GM18907 (cell line): ENCODE measurements around the gene RBM20.

Experiments used
- ATAC-seq: cut with Tn5 transposase; IDR thresholded peaks from one replicate; pipeline ENCODE4 v1.9.1; 2021; ENCODE audit warnings: mild to moderate bottlenecking, moderate library complexity; ENCODE audit not compliant: unreplicated experiment

Gene RBM20

DNA sequence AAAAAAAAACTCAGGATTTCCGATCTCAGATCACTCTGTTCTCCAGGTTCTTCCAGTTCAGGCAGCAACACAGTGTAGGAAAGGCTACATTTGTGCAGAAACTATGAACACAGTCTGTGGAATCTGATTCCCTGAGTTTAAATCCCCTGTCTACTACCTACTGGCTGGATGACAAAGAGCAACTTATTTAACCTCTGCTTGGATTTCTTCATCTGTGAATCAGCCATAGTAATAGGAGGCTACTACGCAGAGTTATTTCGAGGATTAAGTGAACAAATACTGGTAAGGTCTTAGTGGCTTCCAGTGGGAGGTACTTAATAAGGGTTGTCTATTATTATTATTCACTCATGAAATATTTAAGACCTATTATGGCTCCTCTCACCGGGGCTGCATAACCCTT lies 183.3 kb downstream of the RBM20 start:
- no peak for ATAC-seq

DNA sequence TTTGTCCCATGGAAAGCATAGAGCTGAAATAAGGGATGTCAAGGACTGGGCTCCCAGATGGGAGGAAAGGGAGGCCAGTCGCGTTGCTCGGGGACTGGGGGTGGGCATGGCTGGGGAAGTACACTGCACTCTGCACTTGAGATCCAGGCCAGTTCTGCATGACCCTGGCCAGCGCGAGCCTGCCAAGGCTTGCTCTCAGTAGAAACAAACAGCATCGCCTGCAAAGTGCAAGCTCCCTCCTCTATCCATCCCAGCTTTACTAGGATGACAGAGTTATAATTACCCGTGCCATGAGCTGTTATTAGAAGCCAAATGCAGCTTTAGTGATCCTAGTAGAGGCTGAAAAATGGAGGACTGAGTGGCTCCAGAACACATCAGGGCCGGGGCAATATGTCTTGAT lies 183.7 kb downstream of the RBM20 start:
- ATAC-seq: no peak

DNA sequence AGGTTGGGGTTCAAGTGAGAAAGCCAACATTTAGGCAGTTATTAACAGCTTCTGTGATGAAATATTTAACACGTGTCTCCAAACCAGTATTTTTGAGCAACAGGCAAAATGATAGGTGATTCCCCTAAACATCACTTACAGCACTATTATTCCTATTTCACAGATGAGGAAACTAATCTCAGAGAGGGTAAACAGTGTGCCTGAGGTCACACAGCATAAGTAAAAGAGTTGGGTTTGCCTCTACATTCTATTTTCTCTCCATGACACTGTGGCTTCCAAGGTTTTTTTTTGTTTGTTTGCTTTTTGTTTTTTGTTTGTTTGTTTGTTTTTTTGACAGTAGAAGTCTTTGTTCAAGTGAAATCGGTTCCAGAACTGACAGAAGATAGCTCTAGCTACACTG lies 184.4 kb downstream of the RBM20 start:
- ATAC-seq: no peak

GRCh38 chr10:110829721-110830410 lies 185.7 kb downstream of the RBM20 start:
- ATAC-seq: no peak

- no peak for ATAC-seq
Observed at GRCh38 chr10:110833234-110833940, 189.3 kb downstream of the RBM20 start.

GRCh38 chr10:110833941-110834628 lies 189.9 kb downstream of the RBM20 start:
- no peak for ATAC-seq

DNA sequence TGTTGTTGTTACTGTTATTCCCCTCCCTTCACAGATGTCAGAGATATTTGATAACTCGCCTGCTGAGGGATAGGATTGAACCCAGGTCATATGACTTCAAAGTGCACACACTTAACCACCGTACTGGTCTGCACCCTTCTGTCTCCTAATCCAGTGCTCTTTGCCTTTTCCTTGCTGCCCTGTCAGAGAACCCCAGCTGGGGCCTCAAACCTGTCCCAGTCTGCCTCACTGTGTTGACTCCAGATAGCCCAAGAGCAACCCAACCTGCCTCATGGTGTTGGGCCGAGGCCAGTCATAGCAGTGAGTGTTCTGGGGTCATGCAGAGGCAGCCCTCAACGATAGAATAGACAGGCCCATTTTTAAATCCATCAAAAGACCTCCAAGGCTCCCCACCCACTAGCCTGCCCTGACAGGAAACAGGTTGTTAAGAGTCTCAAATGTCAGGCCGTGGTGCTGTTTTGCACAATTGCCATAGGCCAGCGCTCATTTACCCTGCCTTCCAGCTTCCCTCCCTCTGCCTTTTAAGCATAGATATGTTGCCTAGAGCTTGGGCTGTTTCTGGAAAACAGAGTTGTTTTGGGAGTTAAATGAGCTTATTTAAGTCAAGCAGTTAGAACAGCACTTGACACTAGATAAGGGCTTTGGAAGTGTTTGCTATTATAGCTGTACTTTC lies 190.6 kb downstream of the RBM20 start:
- no peak for ATAC-seq

- no peak for ATAC-seq
Observed at GRCh38 chr10:110835841-110836240, 191.7 kb downstream of the RBM20 start.

GRCh38 chr10:110836706-110837105 lies 192.6 kb downstream of the RBM20 start:
- no peak for ATAC-seq

- ATAC-seq: no peak
Observed at GRCh38 chr10:110837418-110838171, 193.5 kb downstream of the RBM20 start.

DNA sequence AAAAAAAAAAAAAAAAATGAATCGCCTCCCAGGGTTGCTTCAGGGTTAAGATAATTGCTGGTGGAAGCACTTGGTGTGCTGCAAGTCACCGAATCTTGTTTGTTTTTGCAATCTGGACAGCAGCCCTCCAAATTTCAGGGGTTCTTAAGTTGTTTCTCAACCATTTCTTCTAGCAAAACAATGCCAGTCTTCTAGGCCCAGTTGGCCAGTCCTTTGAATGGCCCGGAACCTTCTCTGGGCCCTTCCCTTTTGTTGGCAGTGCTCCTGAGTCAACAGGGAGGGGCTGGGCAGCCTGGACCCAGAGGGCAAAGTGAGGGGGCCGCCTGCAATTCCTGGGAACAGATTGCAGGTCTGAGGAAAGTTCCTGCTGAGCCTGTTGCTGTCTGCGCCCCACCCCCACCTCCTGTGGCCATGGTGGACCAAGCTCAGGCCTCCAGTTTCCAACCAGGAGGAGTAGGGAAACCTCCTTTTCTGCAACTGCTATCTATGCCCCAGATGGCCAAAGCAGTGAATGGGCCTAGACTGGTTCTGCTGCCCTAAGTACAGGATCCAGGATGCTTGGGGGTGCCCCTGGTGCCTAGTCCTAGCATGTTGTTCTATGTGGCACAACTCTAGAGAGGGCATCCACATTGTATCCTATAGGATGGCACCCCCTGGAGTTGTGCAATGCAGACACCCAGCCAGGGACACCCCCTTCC lies 196.2 kb downstream of the RBM20 start:
- no peak for ATAC-seq

DNA sequence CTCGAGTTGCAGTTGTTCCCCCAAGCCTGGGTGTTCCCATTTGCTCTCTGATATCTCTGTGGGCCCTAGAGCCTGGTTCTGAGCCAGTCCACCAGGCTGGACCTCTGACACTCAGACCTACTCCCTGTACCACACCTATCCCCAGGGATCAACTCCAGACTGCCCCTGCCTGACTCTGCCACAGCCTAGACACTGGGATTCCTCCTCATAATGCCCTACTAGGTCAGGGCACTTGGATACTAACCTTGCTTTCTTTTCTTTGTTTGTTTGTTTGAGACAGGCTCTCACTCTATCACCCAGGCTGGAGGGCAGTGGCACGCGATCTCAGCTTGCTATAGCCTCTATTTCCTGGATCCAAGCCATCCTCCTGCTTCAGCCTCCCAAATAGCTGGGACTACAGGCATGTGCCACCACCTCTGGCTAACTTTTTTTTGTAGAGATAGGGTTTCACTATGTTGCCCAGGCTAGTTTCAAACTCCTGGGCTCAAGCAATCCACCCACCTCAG lies 196.8 kb downstream of the RBM20 start:
- no peak for ATAC-seq

- ATAC-seq: peak; percentile 74
Observed at GRCh38 chr10:110841767-110842267, 197.7 kb downstream of the RBM20 start.

- ATAC-seq: no peak
Observed at GRCh38 chr10:110842326-110842904, 198.3 kb downstream of the RBM20 start.

DNA sequence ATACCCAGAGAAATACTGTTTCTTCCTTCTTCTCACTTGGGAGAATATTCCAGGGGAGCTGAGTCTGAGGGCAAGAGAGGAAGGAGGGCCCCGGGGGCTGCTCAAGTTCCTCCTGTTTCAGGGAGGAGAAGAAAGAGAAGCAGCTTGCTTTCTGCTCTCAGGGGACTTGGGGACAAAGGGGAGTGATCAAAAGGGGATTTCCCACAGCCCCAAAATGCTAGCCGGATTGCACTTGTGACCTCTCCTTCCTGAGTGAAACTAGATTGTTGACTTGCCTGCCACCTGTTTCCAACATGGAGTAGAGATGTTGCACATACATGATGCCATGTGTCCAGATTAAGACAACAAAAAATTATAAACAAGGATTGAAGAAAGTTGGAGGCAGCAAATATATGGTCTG lies 198.9 kb downstream of the RBM20 start:
- ATAC-seq: peak; percentile 78

- ATAC-seq: no peak
Observed at GRCh38 chr10:110843796-110844616, 199.9 kb downstream of the RBM20 start.

DNA sequence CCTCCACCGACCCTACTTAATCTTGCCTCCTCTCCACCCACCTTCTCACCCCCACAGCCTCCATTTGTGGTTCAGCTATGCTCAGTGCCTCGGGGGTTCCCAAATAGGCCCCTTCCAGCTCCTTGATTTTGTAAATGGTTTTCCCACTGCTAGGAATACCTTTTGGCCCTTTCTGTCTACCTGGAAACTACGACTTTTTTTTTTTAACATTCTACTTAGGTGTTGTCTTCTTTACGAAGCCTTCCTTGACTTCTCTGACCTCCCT lies 200.4 kb downstream of the RBM20 start:
- ATAC-seq: no peak

GRCh38 chr10:110845192-110845755 lies 201.1 kb downstream of the RBM20 start:
- ATAC-seq: no peak
